GM19455 (cell line): ENCODE measurements around the gene MAP3K2.

Source experiments
- ATAC-seq: cut with Tn5 transposase; IDR thresholded peaks from one replicate; pipeline ENCODE4 v1.9.1; 2021; ENCODE audit not compliant: unreplicated experiment

Gene MAP3K2, protein sequence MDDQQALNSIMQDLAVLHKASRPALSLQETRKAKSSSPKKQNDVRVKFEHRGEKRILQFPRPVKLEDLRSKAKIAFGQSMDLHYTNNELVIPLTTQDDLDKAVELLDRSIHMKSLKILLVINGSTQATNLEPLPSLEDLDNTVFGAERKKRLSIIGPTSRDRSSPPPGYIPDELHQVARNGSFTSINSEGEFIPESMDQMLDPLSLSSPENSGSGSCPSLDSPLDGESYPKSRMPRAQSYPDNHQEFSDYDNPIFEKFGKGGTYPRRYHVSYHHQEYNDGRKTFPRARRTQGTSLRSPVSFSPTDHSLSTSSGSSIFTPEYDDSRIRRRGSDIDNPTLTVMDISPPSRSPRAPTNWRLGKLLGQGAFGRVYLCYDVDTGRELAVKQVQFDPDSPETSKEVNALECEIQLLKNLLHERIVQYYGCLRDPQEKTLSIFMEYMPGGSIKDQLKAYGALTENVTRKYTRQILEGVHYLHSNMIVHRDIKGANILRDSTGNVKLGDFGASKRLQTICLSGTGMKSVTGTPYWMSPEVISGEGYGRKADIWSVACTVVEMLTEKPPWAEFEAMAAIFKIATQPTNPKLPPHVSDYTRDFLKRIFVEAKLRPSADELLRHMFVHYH

DNA sequence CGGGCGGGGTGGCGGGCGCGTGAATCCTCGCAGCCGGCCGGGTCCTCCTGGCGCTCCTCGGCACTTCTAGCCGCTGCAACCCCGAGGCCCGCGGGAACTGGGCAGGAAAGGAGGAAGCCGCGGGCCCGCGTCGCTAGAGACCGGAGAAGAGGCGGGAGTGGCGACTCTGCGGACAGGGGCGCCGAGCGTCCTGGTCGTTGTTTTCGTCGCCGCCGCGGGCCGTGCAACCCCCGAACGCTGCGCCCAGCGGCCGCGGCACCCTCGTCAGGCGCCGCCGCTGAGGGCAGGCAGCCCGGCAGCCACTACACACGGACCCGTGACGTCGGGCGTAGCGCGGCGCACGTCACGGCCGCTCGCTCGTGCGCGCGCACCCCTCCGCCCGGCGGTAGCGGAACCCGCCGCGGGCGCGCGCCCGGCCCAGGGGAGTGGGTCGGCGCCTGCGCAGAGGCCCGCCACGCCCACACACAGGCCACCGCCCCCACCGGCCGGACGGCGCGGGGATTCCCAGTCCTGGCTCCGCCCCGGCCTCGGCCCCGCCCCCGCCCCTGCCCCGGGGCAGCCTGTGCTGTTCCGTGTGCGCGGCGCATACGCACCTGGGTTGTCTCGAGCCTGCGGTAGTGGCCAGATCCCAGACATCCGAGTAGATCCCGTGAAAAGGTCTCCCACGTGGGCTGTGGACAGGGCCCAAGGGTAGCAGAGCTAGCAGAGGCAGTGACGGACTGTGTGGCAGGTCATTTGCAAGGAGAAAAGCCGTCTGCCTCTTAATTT lies at the start of gene MAP3K2:
TSS of gene MAP3K2 (minus strand) at position 321 of the 768 bp plus-strand sequence. CDS start 44,846 bp downstream, outside the sequence.
- peak; percentile 74 for ATAC-seq

DNA sequence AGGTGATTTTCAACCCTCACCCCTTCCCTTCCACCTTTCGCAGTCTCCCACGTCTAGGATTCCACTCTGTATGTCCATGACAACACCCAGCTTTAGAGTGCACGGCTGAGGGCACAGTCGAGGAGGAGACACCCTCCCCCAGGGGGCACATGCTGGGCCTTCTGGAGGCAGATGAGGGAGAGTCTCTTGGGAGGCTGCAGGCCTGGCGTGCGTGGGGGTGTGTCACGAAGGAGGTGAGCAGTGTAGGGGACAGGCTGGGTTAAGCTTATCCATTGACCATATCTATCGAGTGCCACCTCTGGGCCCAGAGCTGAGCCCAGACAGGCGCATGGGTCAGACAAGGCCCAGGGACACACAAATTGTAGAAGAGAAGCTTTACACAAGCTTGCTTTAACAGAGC lies 49.3 kb upstream of the MAP3K2 start:
- no peak for ATAC-seq

DNA sequence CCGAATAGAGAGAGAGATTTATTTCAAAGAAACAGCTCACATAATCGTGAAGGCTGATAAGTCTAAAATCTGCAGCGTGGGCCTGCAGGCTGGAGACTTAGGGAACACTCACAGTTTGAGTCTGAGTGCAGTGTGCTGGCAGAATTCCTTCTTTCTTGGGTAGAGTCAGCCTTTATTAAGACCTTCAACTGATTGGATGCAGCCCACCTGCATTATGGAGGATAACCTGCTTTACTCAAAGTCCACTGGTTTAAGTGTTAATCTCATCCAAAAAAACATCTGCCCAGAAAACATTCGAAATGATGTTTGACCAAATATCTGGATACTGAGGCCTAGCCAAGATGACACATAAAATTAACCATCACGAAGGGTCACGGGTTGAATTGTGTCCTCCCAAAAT lies 46.7 kb upstream of the MAP3K2 start:
- ATAC-seq: no peak

DNA sequence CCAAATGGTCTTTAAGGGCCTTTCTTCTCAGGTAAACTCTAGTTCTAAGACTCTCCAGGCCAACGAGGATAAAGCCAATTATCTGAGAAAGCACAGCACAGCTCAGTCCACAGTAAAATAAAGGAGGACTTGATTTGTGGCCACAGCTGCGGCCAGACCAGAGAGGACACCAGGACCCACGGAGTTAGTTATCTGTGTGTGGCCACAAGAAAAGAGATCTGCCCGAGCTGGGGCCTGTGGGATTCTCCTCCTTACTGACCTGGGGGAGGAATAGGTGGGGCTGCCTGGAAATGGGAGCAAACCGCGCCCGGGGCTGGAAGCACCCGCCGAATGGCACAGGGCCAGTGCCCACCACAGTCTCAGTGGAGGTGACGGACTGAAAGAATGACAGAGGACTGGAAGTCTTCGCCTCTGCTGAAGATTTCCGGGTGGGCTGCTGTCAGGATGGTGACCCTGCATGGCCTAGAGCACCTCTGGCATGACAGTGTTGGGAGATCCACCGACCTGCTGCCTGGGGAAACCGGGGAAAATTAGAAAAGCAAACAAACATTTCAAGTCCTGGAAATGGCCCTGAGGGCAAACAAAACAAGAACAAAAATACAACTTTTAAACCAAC lies 43.7 kb upstream of the MAP3K2 start:
- ATAC-seq: no peak

DNA sequence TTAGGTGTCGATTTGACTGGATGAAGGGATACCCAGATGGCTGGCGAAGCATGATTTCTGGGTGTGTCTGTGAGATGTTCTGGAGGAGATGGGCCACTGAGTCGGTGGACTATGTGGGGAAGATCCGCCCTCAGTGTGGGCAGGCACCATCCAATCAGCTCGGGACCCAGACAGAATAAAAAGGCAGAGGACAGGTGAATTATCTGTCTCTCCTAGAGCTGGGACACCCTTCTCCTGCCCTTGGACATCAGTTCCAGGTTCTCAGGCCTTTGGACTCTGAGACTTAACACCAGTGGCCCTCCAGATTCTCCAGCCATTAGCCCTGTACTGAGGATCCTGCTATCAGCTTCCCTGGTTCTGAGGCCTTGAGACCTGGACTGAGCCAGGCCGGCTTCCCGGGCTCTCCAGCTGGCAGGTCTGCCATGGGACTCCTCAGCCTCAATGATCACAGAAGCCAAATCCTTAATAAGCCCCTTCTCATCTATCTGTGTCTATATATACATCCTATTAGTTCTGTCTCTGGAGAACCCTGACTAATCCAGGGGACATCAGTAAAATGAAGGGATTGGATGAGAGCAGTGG lies 42.2 kb upstream of the MAP3K2 start:
- no peak for ATAC-seq

DNA sequence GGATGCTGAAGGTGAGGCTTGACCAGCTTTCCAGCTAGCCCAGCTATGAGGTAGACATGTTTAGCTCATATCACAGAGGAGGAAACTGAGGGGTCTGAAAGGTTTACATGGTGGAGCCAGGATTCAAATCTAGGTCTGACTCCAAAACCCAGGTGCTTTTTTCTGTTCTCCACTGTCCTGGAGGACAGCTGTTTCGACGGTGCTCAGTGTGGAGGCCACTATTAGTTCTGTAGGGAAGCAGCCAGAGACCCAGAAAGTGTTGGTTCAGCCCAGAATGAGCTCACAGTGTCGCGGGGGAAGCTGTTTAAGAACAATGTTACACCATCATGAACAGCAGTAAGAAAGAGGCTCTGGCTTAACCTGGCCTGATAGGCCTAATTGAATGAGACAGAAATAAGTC lies 41.5 kb upstream of the MAP3K2 start:
- no peak for ATAC-seq

DNA sequence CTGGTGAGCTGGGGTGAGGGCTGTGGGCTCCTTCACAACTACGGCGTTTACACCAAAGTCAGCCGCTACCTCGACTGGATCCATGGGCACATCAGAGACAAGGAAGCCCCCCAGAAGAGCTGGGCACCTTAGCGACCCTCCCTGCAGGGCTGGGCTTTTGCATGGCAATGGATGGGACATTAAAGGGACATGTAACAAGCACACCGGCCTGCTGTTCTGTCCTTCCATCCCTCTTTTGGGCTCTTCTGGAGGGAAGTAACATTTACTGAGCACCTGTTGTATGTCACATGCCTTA lies 41.0 kb upstream of the MAP3K2 start:
- no peak for ATAC-seq

DNA sequence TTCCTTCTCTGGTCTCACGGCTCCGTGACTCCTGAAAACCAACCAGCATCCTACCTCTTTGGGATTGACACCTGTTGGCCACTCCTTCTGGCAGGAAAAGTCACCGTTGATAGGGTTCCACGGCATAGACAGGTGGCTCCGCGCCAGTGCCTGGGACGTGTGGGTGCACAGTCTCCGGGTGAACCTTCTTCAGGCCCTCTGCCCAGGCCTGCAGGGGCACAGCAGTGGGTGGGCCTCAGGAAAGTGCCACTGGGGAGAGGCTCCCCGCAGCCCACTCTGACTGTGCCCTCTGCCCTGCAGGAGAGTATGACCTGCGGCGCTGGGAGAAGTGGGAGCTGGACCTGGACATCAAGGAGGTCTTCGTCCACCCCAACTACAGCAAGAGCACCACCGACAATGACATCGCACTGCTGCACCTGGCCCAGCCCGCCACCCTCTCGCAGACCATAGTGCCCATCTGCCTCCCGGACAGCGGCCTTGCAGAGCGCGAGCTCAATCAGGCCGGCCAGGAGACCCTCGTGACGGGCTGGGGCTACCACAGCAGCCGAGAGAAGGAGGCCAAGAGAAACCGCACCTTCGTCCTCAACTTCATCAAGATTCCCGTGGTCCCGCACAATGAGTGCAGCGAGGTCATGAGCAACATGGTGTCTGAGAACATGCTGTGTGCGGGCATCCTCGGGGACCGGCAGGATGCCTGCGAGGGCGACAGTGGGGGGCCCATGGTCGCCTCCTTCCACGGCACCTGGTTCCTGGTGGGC lies 40.5 kb upstream of the MAP3K2 start:
- no peak for ATAC-seq

DNA sequence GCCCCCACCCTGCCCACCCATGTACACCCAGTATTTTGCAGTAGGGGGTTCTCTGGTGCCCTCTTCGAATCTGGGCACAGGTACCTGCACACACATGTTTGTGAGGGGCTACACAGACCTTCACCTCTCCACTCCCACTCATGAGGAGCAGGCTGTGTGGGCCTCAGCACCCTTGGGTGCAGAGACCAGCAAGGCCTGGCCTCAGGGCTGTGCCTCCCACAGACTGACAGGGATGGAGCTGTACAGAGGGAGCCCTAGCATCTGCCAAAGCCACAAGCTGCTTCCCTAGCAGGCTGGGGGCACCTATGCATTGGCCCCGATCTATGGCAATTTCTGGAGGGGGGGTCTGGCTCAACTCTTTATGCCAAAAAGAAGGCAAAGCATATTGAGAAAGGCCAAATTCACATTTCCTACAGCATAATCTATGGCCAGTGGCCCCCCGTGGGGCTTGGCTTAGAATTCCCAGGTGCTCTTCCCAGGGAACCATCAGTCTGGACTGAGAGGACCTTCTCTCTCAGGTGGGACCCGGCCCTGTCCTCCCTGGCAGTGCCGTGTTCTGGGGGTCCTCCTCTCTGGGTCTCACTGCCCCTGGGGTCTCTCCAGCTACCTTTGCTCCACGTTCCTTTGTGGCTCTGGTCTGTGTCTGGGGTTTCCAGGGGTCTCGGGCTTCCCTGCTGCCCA lies 39.7 kb upstream of the MAP3K2 start:
- no peak for ATAC-seq

DNA sequence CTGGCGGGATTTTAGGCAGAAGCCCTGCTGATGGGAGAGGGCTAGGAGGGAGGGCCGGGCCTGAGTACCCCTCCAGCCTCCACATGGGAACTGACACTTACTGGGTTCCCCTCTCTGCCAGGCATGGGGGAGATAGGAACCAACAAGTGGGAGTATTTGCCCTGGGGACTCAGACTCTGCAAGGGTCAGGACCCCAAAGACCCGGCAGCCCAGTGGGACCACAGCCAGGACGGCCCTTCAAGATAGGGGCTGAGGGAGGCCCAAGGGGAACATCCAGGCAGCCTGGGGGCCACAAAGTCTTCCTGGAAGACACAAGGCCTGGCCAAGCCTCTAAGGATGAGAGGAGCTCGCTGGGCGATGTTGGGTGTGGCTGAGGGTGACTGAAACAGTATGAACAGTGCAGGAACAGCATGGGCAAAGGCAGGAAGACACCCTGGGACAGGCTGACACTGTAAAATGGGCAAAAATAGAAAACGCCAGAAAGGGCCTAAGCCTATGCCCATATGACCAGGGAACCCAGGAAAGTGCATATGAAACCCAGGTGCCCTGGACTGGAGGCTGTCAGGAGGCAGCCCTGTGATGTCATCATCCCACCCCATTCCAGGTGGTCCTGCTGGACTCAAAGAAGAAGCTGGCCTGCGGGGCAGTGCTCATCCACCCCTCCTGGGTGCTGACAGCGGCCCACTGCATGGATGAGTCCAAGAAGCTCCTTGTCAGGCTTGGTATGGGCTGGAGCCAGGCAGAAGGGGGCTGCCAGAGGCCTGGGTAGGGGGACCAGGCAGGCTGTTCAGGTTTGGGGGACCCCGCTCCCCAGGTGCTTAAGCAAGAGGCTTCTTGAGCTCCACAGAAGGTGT lies 39.0 kb upstream of the MAP3K2 start:
- no peak for ATAC-seq

DNA sequence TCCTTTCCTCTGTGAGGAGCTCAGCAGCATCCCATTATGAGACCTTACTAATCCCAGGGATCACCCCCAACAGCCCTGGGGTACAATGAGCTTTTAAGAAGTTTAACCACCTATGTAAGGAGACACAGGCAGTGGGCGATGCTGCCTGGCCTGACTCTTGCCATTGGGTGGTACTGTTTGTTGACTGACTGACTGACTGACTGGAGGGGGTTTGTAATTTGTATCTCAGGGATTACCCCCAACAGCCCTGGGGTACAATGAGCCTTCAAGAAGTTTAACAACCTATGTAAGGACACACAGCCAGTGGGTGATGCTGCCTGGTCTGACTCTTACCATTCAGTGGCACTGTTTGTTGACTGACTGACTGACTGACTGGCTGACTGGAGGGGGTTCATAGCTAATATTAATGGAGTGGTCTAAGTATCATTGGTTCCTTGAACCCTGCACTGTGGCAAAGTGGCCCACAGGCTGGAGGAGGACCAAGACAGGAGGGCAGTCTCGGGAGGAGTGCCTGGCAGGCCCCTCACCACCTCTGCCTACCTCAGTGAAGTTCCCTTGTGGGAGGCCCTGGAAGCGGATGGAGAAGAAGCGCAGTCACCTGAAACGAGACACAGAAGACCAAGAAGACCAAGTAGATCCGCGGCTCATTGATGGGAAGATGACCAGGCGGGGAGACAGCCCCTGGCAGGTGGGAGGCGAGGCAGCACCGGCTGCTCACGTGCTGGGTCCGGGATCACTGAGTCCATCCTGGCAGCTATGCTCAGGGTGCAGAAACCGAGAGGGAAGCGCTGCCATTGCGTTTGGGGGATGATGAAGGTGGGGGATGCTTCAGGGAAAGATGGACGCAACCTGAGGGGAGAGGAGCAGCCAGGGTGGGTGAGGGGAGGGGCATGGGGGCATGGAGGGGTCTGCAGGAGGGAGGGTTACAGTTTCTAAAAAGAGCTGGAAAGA lies 38.0 kb upstream of the MAP3K2 start:
- no peak for ATAC-seq

DNA sequence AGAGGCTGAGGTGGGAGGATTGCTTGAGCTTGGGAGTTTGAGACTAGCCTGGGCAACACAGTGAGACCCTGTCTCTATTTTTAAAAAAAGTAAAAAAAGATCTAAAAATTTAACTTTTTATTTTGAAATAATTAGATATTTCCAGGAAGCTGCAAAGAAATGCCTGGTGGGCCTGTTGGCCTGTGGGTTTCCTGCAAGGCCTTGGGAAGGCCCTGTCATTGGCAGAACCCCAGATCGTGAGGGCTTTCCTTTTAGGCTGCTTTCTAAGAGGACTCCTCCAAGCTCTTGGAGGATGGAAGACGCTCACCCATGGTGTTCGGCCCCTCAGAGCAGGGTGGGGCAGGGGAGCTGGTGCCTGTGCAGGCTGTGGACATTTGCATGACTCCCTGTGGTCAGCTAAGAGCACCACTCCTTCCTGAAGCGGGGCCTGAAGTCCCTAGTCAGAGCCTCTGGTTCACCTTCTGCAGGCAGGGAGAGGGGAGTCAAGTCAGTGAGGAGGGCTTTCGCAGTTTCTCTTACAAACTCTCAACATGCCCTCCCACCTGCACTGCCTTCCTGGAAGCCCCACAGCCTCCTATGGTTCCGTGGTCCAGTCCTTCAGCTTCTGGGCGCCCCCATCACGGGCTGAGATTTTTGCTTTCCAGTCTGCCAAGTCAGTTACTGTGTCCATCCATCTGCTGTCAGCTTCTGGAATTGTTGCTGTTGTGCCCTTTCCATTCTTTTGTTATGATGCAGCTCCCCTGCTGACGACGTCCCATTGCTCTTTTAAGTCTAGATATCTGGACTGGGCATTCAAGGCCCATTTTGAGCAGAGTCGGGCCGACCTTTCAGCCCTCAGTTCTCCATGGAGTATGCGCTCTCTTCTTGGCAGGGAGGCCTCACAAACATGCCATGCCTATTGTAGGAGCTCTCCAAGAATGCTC lies 37.1 kb upstream of the MAP3K2 start:
- no peak for ATAC-seq

DNA sequence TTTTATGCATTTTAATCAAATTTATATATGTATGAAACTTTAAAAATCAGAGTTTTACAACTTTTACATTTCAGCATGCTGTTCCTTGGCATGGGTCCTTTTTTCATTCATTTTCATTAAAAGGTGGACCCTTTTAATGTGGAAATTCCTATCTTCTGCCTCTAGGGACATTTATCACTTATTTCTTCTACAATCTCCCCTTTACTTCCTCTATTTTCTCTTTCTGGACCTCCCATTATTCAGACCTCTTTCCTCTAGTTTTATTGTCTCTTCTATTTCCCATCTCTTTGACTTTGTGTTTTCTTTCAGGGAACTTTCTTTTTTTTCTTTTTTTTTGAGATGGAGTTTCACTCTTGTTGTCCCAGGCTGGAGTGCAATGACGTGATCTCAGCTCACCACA lies 36.1 kb upstream of the MAP3K2 start:
- no peak for ATAC-seq

DNA sequence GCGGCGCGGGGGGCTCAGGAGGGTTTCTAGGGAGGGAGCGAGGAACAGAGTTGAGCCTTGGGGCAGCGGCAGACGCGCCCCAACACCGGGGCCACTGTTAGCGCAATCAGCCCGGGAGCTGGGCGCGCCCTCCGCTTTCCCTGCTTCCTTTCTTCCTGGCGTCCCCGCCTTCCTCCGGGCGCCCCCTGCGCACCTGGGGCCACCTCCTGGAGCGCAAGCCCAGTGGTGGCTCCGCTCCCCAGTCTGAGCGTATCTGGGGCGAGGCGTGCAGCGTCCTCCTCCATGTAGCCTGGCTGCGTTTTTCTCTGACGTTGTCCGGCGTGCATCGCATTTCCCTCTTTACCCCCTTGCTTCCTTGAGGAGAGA lies 35.7 kb upstream of the MAP3K2 start:
- ATAC-seq: no peak

DNA sequence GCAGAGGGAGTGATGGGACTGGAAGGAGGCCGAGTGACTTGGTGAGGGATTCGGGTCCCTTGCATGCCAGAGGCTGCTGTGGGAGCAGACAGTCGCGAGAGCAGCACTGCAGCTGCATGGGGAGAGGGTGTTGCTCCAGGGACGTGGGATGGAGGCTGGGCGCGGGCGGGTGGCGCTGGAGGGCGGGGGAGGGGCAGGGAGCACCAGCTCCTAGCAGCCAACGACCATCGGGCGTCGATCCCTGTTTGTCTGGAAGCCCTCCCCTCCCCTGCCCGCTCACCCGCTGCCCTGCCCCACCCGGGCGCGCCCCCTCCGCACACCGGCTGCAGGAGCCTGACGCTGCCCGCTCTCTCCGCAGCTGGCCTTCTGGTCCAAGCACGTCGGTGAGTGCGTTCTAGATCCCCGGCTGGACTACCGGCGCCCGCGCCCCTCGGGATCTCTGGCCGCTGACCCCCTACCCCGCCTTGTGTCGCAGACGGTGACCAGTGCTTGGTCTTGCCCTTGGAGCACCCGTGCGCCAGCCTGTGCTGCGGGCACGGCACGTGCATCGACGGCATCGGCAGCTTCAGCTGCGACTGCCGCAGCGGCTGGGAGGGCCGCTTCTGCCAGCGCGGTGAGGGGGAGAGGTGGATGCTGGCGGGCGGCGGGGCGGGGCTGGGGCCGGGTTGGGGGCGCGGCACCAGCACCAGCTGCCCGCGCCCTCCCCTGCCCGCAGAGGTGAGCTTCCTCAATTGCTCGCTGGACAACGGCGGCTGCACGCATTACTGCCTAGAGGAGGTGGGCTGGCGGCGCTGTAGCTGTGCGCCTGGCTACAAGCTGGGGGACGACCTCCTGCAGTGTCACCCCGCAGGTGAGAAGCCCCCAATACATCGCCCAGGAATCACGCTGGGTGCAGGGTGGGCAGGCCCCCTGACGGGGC lies 35.0 kb upstream of the MAP3K2 start:
- no peak for ATAC-seq
